Measurements from ENCODE around the gene CADPS2. TPM values are rescaled to one million over a fixed set of nuclear protein-coding genes. Genes with fewer than 3 reads are reported as not detected.

The CADPS2 gene
- total and polyA plus RNA-seq, 2 of the 4 experiments (the other 2 are of a cell fraction): 0.10 to 0.54 TPM

GRCh38 chr7:122467661-122468449 is 418.4 kb downstream of the CADPS2 start:
- Histone ChIP-seq H2BK20ac (ENCODE audit: low read depth, low read length) (no peak overlapping the region), H2AFZ (replicated peaks; ENCODE audit: low read length, poor library complexity) (no peak overlapping the region), H3K36me3 (ENCODE audit: control insufficient read depth, insufficient read depth, low read length) (no peaks in the 10 kb centered on the region), H3K9ac (ENCODE audit: low read depth, low read length) (no peak overlapping the region), H3K14ac (replicated peaks; ENCODE audit: low read depth, low read length) (no peak overlapping the region), H3K56ac (ENCODE audit: extremely low read depth, insufficient read depth, low read length) (no peak overlapping the region), H3K79me1 (ENCODE audit: low read depth in 1 of 2, low read length in 2 of 2) (no peaks in the 10 kb centered on the region), H2BK5ac (ENCODE audit: low read depth, low read length, poor library complexity, severe bottlenecking) (no peak overlapping the region), H2BK15ac (ENCODE audit: low read depth, low read length) (no peak overlapping the region), H2BK120ac (ENCODE audit: low read depth, low read length) (no peak overlapping the region), H3K4me2 (ENCODE audit: low read depth, low read length) (no peak overlapping the region), H4K20me1 (ENCODE audit: insufficient read depth, low read length) (no peaks in the 10 kb centered on the region), H4K91ac (ENCODE audit: insufficient read depth, low read depth, low read length) (no peak overlapping the region), H3K4me1 (ENCODE audit: control insufficient read depth, insufficient read depth, low read length) (no peaks in the 10 kb centered on the region), H3K9me3 (ENCODE audit: control insufficient read depth, insufficient read depth, low read length) (no peaks in the 10 kb centered on the region), H2AK9ac (replicated peaks; ENCODE audit: low read depth, low read length, poor library complexity) (no peak overlapping the region), H3K18ac (ENCODE audit: low read depth, low read length) (no peak overlapping the region), H3K23ac (ENCODE audit: low read depth, low read length) (no peak overlapping the region), H3K4me3 (ENCODE audit: insufficient read depth, low read depth, low read length) (no peak overlapping the region), H3K4ac (ENCODE audit: low read depth, low read length) (no peak overlapping the region), H4K8ac (ENCODE audit: low read depth in 2 of 2, low read length in 2 of 2) (no peak overlapping the region), H4K5ac (ENCODE audit: low read depth, low read length) (no peak overlapping the region), H3K9me1 (ENCODE audit: insufficient read depth, low read length) (no peaks in the 10 kb centered on the region), H2AK5ac (ENCODE audit: low read depth, low read length) (no peak overlapping the region), H3K27ac (ENCODE audit: insufficient read depth, low read length) (no peak overlapping the region), H3K27me3 (ENCODE audit: control insufficient read depth, insufficient read depth, low read length) (no peaks in the 10 kb centered on the region)
- no peak for ATAC-seq (ENCODE audit: low read depth)
- WGBS, 2 experiments (ENCODE audit: extremely low coverage in 2 of 2, insufficient read length in 1 of 2): no CpG with 5 or more reads among the region's 4 CpGs
- ChIA-PET CTCF (no interaction called here), POLR2A (ENCODE audit: unreplicated experiment) (no interaction called here)
- TF ChIP-seq BHLHE40 (IDR thresholded peaks at IDR 0.05; ENCODE audit: low read depth, low read length) (no peak), CHD1 (IDR thresholded peaks at IDR 0.05; ENCODE audit: low read depth, low read length) (no peak), SMC3 (IDR thresholded peaks at IDR 0.05; ENCODE audit: low read depth, low read length) (no peak), MXI1 (IDR thresholded peaks at IDR 0.05; ENCODE audit: borderline replicate concordance, low read depth, low read length) (no peak), RFX5 (IDR thresholded peaks at IDR 0.05; ENCODE audit: low read depth, low read length) (no peak)
- no TSS peak for BruUV-seq (replicated peaks)
- in situ Hi-C loops (cut with MboI; ENCODE audit: low sequenced_read_pairs) (no loop called here), intact Hi-C loops (cut with micrococcal nuclease) (no loop called here), dilution Hi-C loops (cut with HindIII; ENCODE audit: low sequenced_read_pairs, unreplicated experiment) (no loop called here)
- no peak for DNase-seq
